Measurements from ENCODE around the gene FBXW7.

GRCh38 chr4:152458801-152459302 lies 77.0 kb downstream of the FBXW7 start:
- TF ChIP-seq TEAD4 (IDR thresholded peaks at IDR 0.05; ENCODE audit: borderline replicate concordance, insufficient read depth) (no peak), IRF3 (IDR thresholded peaks at IDR 0.05; ENCODE audit: low read depth, low read length) (no peak), SMC3 (IDR thresholded peaks at IDR 0.05; ENCODE audit: low read depth, low read length) (no peak), CTCF (IDR thresholded peaks at IDR 0.05) (no peak), USF1 (IDR thresholded peaks at IDR 0.05; ENCODE audit: borderline replicate concordance, low read depth) (no peak), RFX5 (IDR thresholded peaks at IDR 0.05; ENCODE audit: low read length) (no peak), EP300 (IDR thresholded peaks at IDR 0.05; ENCODE audit: borderline replicate concordance in 1 of 2, low read depth in 1 of 2, low read length in 1 of 2) (no peak), RAD21 (IDR thresholded peaks at IDR 0.05; ENCODE audit: low read length) (no peak), NFIC (IDR thresholded peaks at IDR 0.05; ENCODE audit: borderline replicate concordance) (no peak), FOXM1 (IDR thresholded peaks at IDR 0.05; ENCODE audit: low read depth) (no peak), ZBTB33 (IDR thresholded peaks at IDR 0.05; ENCODE audit: borderline replicate concordance, low read depth) (no peak), POLR2AphosphoS5 (IDR thresholded peaks at IDR 0.05; ENCODE audit: low read depth, low read length) (no peak), EZH2phosphoT487 (IDR thresholded peaks at IDR 0.05; ENCODE audit: borderline replicate concordance, low read depth) (no peak)
